ENCODE results near the gene NRIP2.

The NRIP2 gene

GRCh38 chr12:2844786-2845185 lies 10.0 kb upstream of the NRIP2 start:
- no peak for DNase-seq

- DNase-seq: no peak
Observed at GRCh38 chr12:2842948-2843347, 8.1 kb upstream of the NRIP2 start.

DNA sequence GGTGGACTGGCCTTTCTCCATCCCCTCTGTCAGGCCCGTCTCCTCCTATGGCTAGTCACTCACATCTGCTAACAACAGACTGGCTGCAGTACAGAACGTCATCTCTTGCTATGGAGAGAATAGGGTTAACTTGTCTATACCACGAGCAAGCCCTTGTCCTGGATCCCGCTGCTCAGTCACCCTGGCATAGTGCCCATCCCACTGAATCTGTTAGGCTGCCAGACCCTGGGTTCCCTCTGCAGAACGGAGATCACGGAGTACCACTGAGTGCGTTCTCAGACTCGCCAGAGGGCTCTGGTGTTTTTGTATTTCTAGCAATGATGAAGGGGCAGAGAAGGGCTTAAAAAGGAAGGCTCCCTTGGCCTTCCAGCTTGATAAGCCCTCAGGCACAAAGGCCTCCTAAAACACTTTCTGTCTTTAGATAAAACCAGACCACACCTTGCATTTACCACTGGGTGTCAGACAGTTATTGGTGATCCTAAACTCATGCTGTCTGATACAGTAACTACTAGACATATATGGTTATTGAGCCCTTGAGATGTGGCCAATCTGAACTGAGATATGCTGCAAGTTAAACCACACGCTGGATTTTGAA lies 6.3 kb upstream of the NRIP2 start:
- no peak for DNase-seq

DNA sequence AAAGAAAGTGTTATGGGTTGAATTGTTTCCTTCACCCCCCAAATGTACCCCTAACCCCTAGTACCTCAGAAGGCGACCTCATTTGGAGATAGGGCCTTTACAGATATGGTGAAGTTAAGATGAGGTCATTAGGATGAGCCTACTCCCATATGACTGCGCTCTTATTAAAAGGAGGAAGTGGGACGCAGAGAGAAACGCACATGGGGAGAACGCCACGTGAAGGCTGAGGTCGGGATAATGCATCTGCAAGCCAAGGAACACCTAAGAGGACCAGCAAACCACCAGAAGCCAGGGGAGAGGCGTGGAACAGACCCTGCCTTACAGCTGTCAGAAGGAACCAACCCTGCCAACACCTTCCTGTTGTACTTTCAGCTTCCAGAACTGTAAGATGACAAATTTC lies 1.7 kb upstream of the NRIP2 start:
- DNase-seq: no peak

DNA sequence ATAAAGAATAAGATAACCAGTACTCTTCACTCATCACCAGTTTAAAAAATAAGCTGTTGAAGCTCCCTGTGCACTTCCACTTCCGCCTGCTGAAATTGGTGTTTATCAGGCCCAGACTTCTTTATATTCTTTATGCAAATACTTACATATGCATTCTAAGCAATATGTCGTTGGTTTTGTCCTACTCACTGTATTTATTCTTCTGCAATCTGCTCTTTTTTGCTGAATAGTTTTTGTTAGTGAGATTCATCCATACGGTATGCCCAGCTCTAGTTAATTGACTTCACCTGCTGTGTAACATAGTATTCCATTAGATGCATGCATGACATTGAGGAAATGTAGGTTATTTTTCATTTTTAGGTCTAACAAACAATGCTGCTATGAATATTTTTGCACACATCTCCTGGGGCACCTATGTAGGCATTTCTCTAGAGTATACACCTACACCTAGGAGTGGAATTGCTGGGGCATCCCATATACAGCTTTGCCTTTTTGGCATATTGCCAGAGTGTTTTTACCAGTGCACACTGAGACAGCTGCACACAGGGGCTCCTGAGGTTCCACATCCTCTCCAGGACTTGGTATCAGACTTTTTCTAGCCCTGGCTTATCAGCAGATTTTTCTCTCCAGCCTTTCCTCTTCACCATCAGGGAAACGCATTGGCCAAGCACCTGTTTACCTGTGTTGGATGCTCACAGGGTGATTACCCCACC lies 1.0 kb upstream of the NRIP2 start:
- no peak for DNase-seq

DNA sequence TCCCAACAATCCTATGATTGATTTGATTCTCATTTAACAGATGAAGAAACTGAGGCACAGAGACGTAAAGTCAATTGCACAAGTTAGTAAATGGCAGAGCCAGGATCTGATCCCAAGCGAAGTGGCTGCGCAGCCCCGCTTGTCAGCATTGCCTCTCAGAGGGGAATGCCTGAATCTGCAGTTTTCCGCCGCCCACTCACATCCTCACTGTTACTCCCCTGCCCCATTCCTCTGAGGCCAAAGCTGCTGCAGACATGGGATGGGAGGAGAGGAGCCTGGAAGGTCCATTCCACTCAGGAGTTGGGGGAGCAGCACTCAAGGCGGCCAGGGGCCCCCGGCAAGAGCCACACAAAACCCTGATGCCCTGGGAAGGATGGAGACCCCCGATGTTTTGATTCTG lies 1.0 kb downstream of the NRIP2 start:
- DNase-seq: no peak

DNA sequence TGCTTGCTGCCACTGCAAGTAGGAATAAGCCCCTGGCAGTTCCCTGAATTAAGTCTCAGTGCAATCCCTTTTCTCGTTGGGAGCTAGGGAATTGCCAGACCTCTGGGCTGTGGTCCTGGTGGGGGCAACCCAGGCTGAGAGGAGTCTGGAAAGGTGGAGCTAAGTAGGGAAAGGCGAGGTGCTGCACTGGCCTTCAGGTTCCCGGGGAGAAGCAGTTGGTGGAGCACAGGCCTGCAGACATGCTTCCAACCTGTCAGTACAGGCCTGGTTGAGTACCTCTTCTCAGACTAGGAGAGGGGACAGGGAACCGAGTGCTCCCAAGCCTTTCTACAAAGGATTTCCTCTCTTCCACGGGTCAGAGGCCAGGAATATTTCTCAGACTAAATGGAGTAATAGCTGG lies 1.5 kb downstream of the NRIP2 start:
- DNase-seq: no peak

GRCh38 chr12:2832550-2833127 lies 2.2 kb downstream of the NRIP2 start:
- DNase-seq: no peak

- no peak for DNase-seq
Observed at GRCh38 chr12:2829275-2829674, 5.6 kb downstream of the NRIP2 start.

- DNase-seq: no peak
Observed at GRCh38 chr12:2826721-2827515, 7.9 kb downstream of the NRIP2 start.

GRCh38 chr12:2826036-2826435 lies 8.8 kb downstream of the NRIP2 start:
- DNase-seq: no peak

DNA sequence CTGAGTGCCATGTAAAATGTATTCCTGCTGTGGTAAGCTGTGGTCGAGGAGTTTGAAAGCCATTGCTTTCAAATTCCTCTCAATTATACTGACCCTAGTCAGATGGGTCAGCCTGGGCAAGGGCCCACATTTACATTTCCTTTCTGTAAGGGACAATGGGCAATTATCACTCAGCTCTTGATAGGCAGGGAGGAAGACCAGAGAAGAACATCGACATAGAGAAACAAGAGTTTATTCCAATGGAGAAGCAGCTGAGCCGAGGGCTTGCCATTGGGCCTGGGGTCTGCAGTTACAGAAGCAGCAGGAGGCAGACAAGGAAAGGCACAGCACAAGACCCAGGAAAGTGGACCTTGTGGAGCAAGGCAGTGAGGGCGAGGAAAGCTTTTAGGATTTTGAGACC lies 9.7 kb downstream of the NRIP2 start:
- DNase-seq: no peak

DNA sequence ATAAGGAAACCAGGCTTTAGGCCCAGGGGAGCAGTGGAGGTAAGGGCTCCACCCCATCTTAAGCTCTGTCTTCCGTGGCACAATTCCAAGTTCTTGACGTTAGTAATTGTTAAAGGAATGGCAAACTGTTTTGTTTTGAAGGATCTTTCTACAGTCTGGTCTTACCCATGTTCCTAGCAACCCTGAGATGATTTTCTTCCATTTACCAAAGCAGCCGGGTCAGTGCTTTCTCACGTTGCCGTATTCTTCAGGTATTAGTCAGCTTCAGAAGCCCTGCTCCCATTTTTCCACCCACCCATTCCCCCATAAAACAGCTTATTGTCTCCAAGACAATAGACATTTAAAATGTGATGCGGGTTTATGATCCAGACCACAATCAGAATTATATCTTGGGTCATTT lies 10.3 kb downstream of the NRIP2 start:
- DNase-seq: no peak

- DNase-seq: no peak
Observed at GRCh38 chr12:2823483-2823882, 11.4 kb downstream of the NRIP2 start.

- DNase-seq: no peak
Observed at GRCh38 chr12:2820432-2820831, 14.4 kb downstream of the NRIP2 start.

DNA sequence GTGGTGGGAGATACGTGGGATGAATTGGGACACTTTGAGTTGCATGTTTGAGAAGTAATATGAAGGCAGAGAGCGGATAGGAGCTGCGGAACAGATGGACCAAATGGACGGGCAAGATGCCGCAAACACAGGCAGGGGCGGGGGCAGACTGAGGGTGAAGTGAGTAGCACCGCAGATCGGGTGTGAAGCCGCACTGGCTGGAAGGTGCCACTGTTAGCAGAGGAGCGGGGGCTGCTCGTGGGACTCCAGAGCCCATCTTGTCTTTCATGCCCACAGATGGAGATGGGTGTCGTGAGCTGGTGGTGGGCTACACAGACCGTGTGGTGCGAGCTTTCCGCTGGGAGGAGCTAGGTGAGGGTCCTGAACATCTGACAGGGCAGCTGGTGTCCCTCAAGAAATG lies 15.0 kb downstream of the NRIP2 start:
- DNase-seq: no peak

DNA sequence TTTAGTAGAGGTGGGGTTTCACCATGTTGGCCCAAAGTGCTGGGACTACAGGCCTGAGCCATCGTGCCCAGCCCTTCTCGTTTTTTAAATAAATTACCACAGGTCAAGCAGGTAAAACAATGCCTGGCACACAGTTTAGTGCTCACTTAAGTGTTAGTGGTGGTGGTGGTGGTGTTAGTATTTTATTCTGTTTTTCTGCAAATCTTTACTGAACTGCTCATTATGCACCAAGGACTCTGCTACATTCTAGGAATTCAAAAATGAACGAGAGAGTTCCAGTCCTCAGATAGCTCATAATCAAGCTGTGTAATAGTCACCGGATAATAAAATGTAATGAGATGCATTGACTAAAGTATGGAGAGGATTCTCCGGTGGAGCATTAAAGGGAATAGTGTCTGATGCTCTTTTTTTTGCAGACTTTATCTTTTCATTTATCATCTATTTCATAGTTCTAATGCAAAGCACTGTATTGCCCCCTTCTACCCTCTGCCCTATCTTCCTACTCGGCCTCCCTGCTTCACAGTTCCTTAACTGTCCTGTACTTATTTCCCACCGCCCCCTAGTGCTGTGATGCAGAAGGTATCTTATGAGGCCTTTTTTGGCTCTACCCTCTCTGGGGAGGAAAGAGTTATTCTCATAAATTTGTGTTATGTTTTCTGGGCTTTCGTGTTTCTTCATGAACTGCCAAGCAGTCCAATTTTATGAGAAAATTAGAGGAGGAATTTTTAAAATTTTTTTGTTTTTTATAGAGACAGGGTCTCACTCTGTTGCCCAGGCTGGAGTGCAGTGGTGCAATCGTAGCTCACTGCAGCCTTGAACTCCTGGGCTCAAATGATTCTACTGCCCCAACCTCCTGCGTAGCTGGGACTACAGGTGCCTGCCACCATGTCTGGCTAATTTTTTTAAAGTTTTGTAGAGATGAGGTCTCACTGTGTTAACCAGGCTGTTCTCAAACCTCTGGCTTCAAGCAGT lies 21.3 kb downstream of the NRIP2 start:
- peak; percentile 17 for DNase-seq

GRCh38 chr12:2812290-2813213 lies 22.3 kb downstream of the NRIP2 start, which contains the start of gene ITFG2:
TSS of gene ITFG2 (plus strand) at chr12:2812668. CDS start at chr12:2812761, 93 bp downstream.
- peak; percentile 95 for DNase-seq

- no peak for DNase-seq
Observed at GRCh38 chr12:2811801-2812200, 23.0 kb downstream of the NRIP2 start.

GRCh38 chr12:2806700-2807099 lies 28.1 kb downstream of the NRIP2 start:
- no peak for DNase-seq

- no peak for DNase-seq
Observed at GRCh38 chr12:2805143-2805520, 29.7 kb downstream of the NRIP2 start.

All from DMS 273 treated with DMSO at 0.1 percent for 48 hours (cell line).